ENCODE results near the gene SLC35A3.
"Not testable (repeated sequence)": the region's sequence is repeated elsewhere in the genome, so short reads cannot be mapped to it uniquely, and the experiment has no call there.

Gene SLC35A3

DNA sequence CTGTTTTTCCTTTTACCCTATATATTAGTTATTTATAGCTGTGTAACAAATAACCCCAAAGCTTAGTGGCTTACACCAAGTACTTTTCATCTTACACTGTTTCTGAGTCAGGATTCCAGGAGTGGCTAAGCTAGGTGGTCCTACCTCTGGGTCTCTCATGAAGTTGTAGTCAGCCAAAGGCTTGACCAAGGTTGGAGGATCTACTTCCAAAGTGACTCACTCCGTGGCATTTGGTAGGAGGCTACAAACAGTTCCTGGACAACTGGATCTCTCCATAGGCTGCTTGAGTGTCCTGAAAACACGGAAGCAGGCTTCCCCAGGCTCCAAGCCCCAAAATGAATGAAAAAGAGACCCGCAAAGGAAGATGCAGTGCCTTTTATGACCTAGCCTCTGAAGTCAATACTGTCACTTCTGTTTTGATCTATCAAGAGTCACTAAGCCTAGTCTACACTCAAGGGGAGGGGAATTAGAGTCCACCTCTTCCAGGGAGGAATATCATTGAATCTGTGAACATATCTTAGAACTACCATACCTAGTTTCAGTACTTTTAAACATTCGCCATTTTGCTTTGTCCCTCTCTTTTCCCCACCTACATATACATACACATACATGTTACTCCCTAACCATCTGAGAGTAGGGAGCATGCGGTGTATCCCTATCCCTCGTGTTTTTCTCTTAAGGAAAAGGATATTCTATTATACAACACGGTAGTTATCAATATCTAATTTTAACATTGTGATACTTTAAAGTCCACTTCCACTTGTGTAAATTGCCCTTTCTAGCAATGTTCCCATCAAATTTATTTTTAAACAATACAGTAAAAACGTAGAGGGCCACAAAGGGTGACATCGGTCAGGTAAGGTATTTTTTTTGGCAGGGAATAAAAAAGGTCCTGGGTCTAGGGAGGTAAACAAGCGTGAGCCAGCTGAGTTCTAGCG is 67.2 kb downstream of the SLC35A3 start:
- peak; percentile 55 for DNase-seq

DNA sequence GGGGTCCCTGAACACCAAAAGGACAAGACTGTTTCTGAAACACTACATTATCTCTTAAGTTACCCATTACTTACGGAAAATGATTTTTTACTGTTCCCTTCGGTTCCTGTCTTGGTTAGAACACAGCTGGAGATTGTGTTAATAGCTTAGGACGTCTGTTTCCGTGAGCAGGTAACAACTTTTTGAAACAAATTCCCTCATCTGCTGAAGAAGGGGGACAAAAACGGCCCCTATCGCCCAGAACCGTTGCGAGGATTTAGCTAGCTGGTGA is 67.8 kb downstream of the SLC35A3 start:
- no peak for DNase-seq

DNA sequence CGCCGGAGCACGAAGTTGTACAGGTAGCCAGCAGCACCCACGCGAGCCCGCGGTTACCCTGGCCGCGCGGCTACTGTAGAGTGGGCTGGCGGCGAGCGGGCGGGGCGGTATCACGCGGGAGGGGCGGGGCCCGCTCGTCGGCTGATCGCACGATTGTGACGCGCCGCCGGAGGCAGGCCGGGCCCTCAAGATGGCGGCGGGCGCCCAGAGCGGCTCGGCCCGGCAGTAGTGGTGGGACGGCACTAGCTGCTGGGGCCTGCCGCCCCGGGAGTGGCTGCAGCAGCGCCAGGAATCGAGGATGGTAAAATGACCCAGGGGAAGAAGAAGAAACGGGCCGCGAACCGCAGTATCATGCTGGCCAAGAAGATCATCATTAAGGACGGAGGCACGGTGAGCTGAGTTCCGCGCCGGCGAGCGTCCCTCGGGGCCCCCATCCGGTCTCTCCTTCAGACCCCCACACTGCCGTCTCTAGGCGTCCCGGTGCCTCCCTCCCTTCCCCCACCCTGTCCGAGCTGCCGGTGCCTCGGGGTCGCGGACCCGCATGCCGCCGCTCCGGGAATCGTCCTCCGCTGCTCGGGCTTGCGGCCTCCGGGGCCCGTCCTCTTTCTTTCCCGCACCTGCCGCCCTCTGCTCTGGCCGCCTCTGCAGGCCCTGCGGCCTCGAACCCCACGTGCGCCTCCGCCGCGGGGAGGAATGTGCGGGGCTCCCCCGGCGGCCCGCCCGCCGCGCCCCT is 68.3 kb downstream of the SLC35A3 start:
- peak; percentile 93 for DNase-seq

DNA sequence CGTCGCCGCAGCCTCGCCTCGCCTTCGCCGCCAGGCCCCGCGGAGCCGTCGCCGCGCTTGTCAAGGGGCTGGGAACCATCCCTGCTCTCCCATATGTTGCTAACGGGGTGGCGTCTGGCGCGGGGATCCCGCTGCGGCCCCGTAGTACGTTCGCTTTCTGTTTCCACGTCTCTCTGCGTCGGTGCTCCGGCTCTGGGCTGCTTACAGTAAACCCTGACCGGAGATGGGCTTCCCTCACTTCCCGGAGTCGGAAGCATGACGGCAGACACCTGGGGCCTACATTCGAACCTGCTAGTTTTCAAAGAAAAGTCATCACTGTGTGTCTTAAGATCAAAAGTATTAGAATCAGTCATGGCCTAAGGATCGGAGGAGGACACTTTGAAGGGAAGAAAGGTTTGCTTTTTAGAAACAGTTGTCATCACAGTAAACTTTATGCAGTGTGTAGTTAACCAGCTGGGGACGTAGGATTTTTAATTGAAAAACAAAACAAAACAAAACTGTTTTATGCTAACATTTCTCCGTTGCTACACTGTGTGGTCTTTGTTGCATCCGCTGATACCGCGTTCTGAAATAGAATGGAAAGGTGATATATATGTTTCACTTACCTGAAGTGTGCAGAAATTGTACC is 69.0 kb downstream of the SLC35A3 start:
- peak; percentile 70 for DNase-seq

DNA sequence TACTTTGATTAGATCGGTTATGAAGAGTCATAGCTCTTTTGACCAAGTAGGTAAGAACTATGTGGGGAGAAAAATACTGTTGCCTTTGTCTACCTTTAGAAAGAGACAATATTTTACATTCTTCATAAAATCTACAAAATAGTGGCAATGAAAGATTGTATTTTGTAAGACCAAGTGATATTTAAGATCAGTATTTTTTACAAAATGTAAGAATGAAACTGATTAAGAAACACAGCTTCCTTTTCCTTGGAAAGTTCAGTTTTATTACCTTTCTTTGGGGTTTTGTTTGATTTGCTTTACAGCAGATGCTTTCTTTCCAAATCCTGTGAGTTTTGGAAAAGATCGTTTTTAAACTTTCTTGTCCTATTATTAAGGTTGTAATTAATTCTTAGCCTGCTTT is 69.8 kb downstream of the SLC35A3 start:
- peak; percentile 45 for DNase-seq

DNA sequence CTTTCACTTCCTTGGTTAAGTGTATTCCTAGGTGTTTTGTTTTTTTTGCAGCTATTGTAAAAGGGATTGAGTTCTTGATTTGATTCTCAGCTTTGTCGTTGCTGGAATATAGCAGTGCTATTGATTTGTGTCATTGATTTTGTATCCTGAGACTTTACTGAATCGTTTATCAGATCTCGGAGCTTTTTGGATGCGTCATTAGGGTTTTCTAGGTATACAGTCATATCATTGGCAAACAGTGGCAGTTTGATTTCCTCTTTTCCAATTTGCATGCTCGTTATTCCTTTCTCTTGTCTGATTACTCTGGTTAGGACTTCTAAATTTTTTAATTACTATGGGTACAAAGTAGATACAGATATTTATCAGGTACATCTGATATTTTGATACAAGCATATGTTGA is 75.4 kb downstream of the SLC35A3 start:
- DNase-seq: no peak

DNA sequence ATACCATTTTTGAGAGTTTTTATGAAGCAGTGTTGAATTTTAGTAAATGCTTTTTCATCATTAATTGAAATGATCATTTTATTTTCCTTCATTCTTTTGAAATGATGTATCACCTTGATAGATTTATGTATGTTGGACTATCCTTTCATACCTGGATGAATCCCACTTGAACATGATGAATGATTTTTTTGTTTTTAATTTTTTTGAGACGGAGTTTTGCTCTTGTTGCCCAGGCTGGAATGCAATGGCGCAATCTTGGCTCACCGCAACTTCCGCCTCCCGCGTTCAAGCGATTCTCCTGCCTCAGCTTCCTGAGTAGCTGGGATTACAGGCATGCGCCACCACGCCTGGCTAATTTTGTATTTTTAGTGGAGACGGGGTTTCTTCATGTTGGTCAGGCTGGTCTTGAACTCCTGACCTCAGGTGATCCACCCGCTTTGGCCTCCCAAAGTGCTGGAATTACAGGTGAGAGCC is 77.5 kb downstream of the SLC35A3 start:
- not testable (repeated sequence) for DNase-seq

DNA sequence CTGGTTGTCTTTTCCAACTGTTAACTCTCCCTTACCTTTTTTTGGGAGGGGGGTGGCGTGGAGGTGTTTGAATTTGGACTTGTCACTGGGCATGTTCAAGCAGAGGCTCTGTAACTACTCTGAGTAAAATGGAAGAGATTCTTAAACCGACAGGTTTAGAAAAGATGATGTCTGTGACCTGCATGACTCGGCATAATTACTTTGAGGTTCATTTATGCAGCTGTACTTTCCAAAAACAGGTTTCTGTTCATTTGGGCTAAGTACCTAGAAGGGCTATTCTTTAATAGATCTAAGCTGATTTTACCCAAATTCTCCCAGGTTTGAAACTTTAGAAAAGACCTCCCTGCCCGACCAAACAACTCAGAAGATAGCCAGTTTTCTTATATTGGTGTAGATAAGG is 80.3 kb downstream of the SLC35A3 start:
- no peak for DNase-seq

DNA sequence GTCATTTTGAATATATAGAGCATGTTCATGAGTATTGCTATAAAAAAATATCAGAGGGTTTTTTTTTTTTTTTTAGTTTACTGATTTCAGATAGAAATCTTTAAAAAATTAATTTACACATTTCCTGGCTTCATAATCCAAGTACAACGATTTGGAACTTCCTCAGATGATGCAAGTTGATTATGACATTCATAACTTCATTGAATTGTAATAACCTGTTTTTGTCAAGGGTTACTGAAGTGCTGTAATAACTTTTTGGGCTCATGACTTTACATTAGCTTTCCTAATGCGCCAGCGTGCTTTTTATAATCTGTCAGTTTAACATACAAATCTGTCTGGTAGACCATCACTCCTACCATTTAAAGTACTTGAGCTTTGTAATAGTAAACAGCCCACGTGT is 81.6 kb downstream of the SLC35A3 start:
- DNase-seq: no peak

DNA sequence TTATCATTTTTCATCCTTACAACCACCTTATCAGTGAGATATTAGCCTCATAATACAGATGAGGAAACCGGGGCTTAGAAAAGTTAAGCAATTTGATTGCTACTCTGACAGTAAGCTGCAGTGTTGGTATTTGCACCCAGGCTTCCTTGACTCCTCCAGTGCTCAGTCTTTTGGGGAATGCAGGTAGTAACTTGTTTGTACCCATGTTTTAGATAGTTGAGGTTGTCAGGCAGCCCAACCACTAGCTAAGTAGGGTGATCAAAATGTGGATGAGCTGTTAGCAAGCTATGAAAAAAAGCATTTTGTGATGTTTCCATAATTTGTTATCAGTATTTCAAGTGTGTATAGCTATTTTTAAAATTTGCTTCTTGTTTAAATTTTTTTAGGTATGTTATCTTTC is 82.1 kb downstream of the SLC35A3 start:
- no peak for DNase-seq

DNA sequence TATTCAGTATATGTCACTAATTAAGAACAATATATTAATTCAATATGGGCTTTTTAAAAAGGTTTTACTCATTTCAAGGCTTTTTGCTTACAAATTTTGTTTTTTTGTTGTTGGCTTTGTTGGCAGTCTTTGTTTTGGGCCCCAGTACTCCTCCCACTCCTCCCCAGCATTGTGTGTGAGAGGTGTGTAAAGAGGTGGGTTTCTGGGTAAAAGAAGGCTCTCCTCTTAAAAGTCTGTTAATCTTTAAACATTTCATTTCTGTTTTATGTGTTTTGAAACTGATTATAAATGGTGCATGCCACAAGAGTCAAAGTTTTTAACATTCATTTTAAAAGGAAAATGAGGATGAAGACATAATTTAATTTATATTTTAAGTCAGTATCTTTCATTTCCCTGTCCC is 83.3 kb downstream of the SLC35A3 start:
- no peak for DNase-seq

DNA sequence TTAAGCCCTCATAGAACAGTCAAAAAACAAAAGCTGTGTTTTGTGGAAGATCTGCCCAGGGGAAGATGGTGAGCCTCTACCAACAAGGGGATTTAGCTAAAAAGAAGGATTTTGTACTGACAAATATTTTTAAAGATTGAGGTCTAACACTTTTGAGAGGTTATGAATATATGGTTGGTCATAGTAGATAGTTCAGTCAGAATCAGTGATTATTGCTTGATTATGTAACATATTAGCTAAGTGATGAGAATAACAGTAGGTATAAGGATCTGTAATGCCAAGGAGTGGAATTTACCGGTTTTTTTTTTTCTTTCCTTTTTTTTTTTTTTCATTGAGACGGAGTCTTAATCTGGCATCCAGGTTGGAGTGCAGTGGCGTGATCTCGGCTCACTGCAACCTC is 83.9 kb downstream of the SLC35A3 start:
- DNase-seq: no peak

DNA sequence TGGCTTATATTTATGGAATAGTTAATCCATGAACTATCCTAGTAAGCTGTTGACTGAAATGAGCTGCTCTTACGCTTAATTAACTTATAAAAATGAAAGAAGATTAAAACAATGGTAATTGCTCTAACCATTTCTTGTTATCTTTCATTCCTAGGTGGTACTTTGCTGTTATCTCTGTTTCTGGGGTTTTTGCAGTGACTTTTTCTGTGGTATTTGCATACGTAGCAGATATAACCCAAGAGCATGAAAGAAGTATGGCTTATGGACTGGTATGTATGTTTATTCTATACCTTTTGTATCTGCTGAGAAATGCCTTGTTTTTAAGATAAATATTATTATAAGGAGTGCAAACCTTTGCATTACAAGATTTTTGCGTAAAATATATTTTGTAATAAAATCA is 91.9 kb downstream of the SLC35A3 start:
- peak; percentile 33 for DNase-seq

DNA sequence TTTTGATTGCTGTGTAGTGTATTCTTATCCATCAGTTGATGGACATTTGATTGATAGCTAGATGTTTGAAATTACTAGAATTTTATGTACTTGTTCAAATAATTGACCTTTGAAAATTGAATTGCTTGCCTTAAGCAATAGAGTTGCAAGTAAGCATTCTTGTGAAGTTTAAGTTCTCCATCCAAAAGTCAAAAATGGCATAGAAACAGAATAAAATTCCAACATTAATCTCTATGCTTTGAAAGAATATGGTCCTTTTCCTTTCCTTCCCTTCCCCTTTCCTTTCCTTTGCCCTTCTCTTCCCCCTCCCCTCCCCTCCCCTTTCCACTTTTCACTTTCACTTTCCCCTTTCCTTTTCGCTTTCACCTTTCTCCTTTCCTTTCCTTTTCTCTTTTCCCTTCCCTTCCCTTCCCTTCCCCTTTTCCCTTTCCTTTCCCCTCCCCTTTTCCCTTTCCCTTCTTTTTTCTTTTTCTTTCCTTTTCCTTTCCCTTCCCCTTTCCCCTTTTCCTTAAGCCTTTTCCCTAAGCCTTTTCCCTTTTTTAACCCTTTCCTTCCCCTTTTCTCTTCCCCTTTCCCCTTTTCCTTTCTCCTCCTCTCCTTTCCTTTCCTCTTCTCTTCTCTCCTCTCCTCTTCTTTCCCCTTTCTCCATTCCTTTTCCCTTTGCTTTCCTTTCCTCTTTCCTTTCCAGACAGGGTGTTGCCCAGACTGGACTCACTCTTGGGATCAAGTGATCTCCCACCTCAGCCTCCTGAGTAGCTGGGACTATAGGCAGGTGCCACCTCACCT is 95.6 kb downstream of the SLC35A3 start:
- DNase-seq: peak; percentile 63

DNA sequence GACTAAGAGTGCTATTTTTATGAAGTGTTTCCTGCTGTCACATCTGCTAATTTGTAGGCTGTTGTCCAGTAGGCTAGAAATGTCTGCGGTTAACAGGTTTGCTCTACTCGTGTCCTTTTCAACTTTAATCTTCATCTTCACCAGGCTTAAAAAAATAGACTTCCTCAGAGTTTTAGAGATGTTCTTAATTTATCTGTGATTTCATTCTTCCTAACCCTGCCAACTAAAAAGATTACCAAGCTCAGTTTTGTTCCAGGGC is 96.1 kb downstream of the SLC35A3 start:
- DNase-seq: no peak

DNA sequence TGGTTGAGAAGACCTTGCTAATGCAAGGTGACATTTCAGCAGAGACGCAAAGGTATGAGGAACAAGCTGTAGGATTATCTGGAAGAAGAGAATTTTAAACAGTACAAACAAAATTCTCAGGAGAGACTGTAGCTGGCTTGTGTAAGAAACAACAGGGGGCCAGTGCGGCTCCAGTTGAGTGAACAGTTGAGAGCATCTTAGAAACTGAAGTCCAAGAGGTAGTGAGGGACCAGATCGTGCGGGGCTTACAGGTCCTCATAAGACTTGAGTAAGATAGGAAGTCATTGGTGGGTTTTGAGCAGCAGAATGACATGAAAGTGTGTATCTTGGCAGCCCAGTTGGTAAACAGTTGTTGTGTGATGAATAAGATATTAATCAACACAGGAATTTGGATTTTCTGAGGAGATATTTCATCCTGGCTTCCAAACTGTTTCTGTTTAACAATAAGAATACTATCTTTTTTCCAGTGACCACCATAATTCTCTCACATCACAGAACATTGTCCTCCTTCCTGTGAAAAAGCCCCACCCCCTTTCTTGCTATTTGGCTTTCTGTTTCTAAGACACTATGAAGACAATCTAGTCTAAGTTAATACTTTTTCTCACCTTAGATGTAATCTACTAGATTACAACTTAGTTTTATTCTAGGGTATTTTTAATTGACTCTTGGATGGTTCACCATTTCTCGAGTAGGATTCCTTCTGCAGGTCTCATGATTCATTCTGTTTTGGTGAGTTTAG is 100.6 kb downstream of the SLC35A3 start:
- DNase-seq: no peak

DNA sequence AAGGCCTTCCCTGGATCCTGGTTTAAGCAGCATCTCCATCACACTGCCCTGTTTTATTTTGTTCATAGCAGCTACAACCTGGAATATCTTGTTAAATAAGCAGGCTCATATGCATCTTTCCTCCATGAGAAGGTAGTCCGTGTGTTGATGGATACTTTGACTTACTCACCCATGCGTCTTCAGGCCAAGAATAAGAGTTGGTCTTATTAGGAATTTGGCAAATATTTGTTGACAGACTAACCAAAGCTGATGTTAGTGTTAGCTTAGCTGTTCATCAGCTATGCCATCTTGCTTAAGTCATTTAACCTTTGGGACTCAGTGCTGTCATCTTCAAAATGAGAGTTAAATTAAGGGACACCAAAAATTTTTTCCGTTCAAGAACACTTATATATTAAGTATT is 103.7 kb downstream of the SLC35A3 start:
- DNase-seq: no peak

DNA sequence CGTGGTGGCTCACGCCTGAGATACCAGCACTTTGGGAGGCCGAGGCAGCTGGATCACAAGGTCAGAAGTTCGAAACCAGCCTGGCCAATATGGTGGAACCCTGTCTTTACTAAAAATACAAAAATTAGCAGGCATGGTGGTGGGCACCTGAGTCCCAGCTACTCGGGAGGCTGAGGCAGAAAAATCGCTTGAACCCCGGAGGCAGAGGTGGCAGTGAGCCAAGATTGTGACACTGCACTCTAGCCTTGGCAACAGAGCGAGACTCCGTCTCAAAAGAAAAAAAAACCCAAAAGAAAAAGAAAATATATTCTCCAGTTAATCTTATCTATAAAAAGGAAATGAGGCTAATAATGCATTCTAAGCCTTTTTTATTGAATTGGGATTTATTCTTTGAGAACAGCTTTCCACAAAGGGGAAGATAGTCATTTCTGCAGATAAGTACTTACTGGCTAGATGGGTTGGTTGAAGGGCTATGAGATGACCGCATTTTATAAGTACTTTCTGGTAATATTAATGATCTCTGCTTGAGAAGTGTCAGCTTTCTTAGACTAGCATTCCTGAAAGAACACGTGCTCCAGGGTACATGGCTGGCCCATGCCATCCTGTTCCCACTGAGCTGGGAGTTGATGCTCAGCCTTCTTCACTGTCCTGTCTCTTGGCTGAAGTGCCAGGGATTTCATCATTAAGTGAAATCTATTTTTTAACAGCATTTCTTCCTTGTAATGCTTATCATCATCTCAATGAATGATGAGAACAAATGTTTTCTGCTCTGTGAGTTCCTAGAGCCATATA is 105.0 kb downstream of the SLC35A3 start:
- DNase-seq: no peak

DNA sequence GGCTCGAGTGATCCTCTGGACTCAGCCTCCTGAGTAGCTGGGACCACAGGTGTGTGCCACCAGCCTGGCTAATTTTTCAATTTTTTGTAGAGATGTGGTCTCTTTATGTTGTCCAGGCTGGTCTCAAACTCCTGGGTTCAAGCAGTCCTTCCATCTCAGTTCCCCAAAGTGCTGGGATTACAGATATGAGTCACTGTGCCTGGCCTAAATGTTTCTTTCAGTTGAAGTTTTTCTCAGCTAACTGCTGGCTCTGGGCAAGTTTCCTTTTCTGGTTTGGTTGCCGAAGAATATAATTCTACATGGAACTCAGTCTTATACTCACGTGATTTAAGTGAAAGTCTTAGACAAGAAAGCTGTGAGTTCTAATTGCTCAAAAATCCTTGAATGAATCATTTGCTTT is 106.0 kb downstream of the SLC35A3 start:
- DNase-seq: no peak

DNA sequence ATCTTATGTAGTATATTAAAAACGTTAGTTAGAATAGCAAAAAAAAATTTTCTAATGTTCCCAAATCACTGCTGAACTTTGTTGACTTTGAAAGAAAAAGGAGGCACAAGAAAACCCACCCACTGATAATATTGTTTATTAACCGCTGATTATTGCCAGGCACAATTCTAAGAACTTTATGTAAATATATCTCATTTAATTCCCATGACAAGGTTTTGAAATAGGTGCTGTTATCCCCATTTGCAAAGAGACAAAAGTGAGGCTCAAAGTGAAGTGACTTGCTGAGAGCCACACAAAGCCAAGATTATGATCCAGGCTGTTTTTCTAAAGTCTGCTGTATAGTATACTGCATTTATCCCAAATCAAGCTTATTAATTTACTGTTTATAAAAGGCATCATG is 106.5 kb downstream of the SLC35A3 start:
- DNase-seq: no peak

DNA sequence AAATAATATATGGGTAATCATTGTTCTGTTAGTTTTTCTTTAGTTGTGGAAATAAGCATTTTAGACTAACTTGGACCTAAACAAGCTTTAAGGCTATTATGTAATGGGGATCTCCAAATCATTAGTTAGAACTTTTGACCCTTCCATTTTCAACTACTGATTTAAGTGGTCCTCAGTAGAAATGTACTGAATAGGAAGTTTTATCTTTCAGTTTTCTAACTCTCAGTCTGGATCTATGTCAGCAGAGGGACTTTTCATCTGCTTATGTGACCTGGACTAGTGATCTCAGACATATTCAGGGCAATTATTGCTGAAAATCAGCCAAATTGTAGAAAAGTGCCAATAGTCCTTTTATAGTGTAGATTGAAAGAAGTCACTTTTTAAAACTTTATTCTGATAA is 106.9 kb downstream of the SLC35A3 start:
- no peak for DNase-seq

DNA sequence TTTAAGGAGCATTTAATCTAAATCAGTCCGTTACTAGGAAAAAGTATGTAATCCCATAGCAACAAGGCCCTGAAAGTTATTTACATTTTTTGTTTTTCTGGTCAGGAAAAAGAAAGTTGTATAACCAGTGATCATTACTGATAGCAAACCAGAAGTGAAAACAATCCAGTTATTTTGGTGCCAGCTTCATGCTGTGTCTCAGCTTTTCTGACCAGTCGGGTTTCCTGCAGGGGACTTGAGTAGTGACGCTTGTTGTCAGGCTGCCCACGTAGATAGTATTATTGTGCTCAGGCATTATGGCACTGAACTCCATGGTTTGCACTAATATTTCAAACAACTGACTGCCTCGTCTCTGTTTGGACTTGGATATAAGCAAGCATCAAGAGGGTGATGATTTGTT is 107.7 kb downstream of the SLC35A3 start:
- DNase-seq: no peak

Measured in OCI-M1 (cell line).